ENCODE results near the gene OR2T11. TPM values are rescaled to one million over a fixed set of nuclear protein-coding genes. Genes with fewer than 3 reads are reported as not detected.

OR2T11 gene
- total RNA-seq, 1 experiment from 2014 or later = not detected

DNA sequence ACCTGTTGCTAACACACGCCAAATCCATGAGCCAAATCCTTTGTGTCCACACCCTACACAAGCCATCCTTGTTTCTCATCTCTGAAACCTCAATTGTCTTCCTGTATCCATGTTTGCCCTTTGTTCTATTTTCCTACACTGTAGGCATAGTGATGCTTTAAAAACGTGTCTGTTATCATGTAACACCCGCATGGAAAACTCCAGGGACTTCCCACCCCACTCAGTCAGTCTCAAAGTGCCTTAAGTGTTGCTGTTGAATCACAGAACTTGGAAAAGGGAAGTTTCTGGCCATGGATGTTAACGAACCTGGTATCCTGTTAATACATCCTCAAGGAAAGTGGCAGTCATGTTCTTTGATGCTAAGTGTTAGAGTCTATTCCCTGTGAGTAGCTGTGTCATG lies 9.7 kb downstream of the OR2T11 start:
- DNase-seq (no peak), ATAC-seq (no peak)
- Histone ChIP-seq H3K27me3 (ENCODE audit: low read length) (0 out of 2 replicates have a peak, but pooled peaks cover 12% of the 10 kb centered on the region), H3K27ac (ENCODE audit: low read length) (no peak overlapping the region), H3F3A (ENCODE audit: low read length, unreplicated experiment) (no peaks in the 10 kb centered on the region), H3K4me3 (ENCODE audit: low read length) (no peak overlapping the region), H3K4me1 (ENCODE audit: insufficient read depth, low read length) (no peaks in the 10 kb centered on the region), H3K4me2 (ENCODE audit: low read length) (no peak overlapping the region), H3K79me2 (ENCODE audit: low read length) (no peaks in the 10 kb centered on the region), H3K9me2 (replicated peaks; ENCODE audit: low read length) (no peaks in the 10 kb centered on the region), H3K9me3 (ENCODE audit: low read length) (no peaks in the 10 kb centered on the region), H2AFZ (ENCODE audit: low read length) (no peak overlapping the region), H3K36me3 (ENCODE audit: low read depth, low read length) (no peaks in the 10 kb centered on the region), H3K9ac (ENCODE audit: low read length) (no peak overlapping the region), H4K20me1 (ENCODE audit: low read length) (no peaks in the 10 kb centered on the region)
- ChIA-PET POLR2A (ENCODE audit: unreplicated experiment) (no interaction called here), CTCF (no interaction called here)
- no peak for TF ChIP-seq EZH2 (IDR thresholded peaks at IDR 0.05; ENCODE audit: low read length, unreplicated experiment)
- no peak for TF ChIP-seq EZH2phosphoT487 (IDR thresholded peaks at IDR 0.05; ENCODE audit: borderline replicate concordance, low read length)
- TF ChIP-seq, protein P1, sequence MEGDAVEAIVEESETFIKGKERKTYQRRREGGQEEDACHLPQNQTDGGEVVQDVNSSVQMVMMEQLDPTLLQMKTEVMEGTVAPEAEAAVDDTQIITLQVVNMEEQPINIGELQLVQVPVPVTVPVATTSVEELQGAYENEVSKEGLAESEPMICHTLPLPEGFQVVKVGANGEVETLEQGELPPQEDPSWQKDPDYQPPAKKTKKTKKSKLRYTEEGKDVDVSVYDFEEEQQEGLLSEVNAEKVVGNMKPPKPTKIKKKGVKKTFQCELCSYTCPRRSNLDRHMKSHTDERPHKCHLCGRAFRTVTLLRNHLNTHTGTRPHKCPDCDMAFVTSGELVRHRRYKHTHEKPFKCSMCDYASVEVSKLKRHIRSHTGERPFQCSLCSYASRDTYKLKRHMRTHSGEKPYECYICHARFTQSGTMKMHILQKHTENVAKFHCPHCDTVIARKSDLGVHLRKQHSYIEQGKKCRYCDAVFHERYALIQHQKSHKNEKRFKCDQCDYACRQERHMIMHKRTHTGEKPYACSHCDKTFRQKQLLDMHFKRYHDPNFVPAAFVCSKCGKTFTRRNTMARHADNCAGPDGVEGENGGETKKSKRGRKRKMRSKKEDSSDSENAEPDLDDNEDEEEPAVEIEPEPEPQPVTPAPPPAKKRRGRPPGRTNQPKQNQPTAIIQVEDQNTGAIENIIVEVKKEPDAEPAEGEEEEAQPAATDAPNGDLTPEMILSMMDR (conservative IDR thresholded peaks at IDR 0.05; ENCODE audit: low read depth, low read length) = no peak
- BruUV-seq (replicated peaks) = no TSS peak
- intact Hi-C loops (cut with micrococcal nuclease) = no loop called here

DNA sequence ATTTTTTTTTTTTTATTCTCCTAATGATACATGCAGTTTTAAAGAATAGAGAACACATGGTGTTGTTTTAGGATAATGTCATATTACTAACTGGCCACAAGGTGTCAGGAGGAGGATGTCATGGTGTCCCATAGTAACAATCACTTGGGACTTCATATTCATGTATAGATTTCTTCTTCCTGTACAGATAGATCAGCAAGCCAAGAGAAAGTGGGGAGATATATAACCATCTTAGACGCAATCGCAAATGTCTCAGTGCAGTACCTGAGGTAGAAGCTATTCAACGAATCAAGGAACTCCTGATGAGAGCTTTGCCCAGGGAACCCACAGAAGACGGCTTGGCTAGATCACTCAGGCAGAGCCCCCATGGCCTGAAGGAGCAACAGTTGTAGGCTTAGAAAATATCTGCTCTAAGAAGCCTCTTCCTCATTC lies 12.3 kb downstream of the OR2T11 start:
- no peak overlapping the region for H3K4me2 ChIP-seq (ENCODE audit: low read length)
- no peaks in the 10 kb centered on the region for H3K9me3 ChIP-seq (ENCODE audit: low read length)
- ChIA-PET CTCF (no interaction called here), POLR2A (ENCODE audit: unreplicated experiment) (no interaction called here)
- TF ChIP-seq EZH2phosphoT487 (IDR thresholded peaks at IDR 0.05; ENCODE audit: borderline replicate concordance, low read length) (no peak), EZH2 (IDR thresholded peaks at IDR 0.05; ENCODE audit: low read length, unreplicated experiment) (no peak)
- TF ChIP-seq, protein P1 (conservative IDR thresholded peaks at IDR 0.05; ENCODE audit: low read depth, low read length) = peak; percentile 77
- no peak overlapping the region for H3K4me3 ChIP-seq (ENCODE audit: low read length)
- H3K27ac ChIP-seq (ENCODE audit: low read length) = no peak overlapping the region
- H4K20me1 ChIP-seq (ENCODE audit: low read length) = no peaks in the 10 kb centered on the region
- no peaks in the 10 kb centered on the region for H3K4me1 ChIP-seq (ENCODE audit: insufficient read depth, low read length)
- no peaks in the 10 kb centered on the region for H3F3A ChIP-seq (ENCODE audit: low read length, unreplicated experiment)
- intact Hi-C loops (cut with micrococcal nuclease) = loop anchor here (1.0 kb wide), 5 partner anchors 64 to 575 kb away; no protein-coding TSS in a partner anchor
- DNase-seq (peak; percentile 64), ATAC-seq (peak; percentile 85)
- no peak overlapping the region for H2AFZ ChIP-seq (ENCODE audit: low read length)
- H3K36me3 ChIP-seq (ENCODE audit: low read depth, low read length) = no peaks in the 10 kb centered on the region
- no peak overlapping the region for H3K9ac ChIP-seq (ENCODE audit: low read length)
- H3K27me3 ChIP-seq (ENCODE audit: low read length) = 0 out of 2 replicates have a peak, but pooled peaks cover 12% of the 10 kb centered on the region
- no TSS peak for BruUV-seq (replicated peaks)
- H3K79me2 ChIP-seq (ENCODE audit: low read length) = no peaks in the 10 kb centered on the region
- no peaks in the 10 kb centered on the region for H3K9me2 ChIP-seq (replicated peaks; ENCODE audit: low read length)

DNA sequence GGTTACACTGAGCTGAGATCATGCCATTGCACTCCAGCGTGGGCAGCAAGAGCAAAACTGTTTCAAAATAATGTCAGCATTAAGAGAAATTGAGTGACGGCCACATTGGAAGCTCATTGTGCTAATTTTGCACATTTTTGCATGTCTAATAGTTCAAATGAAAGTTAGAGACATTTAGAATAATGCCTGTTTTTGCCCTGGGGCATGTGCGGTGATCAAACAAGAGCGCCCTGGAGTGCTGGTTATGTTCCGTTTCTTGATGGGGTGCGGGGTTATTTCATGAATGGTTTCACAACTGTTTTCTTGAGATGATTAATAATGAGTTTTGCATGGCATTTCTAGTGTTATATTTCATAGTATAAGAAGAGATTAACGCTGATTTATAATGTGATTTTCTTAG lies 13.1 kb downstream of the OR2T11 start:
- H3F3A ChIP-seq (ENCODE audit: low read length, unreplicated experiment) = no peaks in the 10 kb centered on the region
- no peak overlapping the region for H3K4me3 ChIP-seq (ENCODE audit: low read length)
- no TSS peak for BruUV-seq (replicated peaks)
- ATAC-seq (no peak), DNase-seq (no peak)
- TF ChIP-seq EZH2 (IDR thresholded peaks at IDR 0.05; ENCODE audit: low read length, unreplicated experiment) = no peak
- H3K4me1 ChIP-seq (ENCODE audit: insufficient read depth, low read length) = no peaks in the 10 kb centered on the region
- no peaks in the 10 kb centered on the region for H4K20me1 ChIP-seq (ENCODE audit: low read length)
- no peak overlapping the region for H3K27ac ChIP-seq (ENCODE audit: low read length)
- intact Hi-C loops (cut with micrococcal nuclease) = loop anchor here (1.0 kb wide), 5 partner anchors 65 to 574 kb away; no protein-coding TSS in a partner anchor
- ChIA-PET POLR2A (ENCODE audit: unreplicated experiment) (no interaction called here), CTCF (no interaction called here)
- 0 out of 2 replicates have a peak, but pooled peaks cover 12% of the 10 kb centered on the region for H3K27me3 ChIP-seq (ENCODE audit: low read length)
- no peak overlapping the region for H3K4me2 ChIP-seq (ENCODE audit: low read length)
- no peaks in the 10 kb centered on the region for H3K36me3 ChIP-seq (ENCODE audit: low read depth, low read length)
- H2AFZ ChIP-seq (ENCODE audit: low read length) = no peak overlapping the region
- no peaks in the 10 kb centered on the region for H3K9me2 ChIP-seq (replicated peaks; ENCODE audit: low read length)
- no peak overlapping the region for H3K9ac ChIP-seq (ENCODE audit: low read length)
- H3K79me2 ChIP-seq (ENCODE audit: low read length) = no peaks in the 10 kb centered on the region
- H3K9me3 ChIP-seq (ENCODE audit: low read length) = no peaks in the 10 kb centered on the region
